A673 (cell line): Measurements from ENCODE around the gene VWF.

Source experiments
- EZH2 ChIP-seq: fragments of 200-600 bp; sonication (generic); IDR thresholded peaks from 2 replicates; pipeline ENCODE4 v1.6.1; 2017; ENCODE audit warnings: borderline replicate concordance, low read depth, mild to moderate bottlenecking, mixed read lengths, antibody characterized with exemption, low read length; ENCODE audit not compliant: poor library complexity, severe bottlenecking
- TF ChIP-seq, protein P1 (sequence below): fragments of 300-800, 200-600 bp; sonication (generic); conservative IDR thresholded peaks from 2 replicates; pipeline ENCODE4 v1.5.1; 2017; ENCODE audit warnings: low read depth, mild to moderate bottlenecking, antibody characterized with exemption, low read length, moderate library complexity, mixed read lengths

- no peak for TF ChIP-seq EZH2
- TF ChIP-seq, protein P1, sequence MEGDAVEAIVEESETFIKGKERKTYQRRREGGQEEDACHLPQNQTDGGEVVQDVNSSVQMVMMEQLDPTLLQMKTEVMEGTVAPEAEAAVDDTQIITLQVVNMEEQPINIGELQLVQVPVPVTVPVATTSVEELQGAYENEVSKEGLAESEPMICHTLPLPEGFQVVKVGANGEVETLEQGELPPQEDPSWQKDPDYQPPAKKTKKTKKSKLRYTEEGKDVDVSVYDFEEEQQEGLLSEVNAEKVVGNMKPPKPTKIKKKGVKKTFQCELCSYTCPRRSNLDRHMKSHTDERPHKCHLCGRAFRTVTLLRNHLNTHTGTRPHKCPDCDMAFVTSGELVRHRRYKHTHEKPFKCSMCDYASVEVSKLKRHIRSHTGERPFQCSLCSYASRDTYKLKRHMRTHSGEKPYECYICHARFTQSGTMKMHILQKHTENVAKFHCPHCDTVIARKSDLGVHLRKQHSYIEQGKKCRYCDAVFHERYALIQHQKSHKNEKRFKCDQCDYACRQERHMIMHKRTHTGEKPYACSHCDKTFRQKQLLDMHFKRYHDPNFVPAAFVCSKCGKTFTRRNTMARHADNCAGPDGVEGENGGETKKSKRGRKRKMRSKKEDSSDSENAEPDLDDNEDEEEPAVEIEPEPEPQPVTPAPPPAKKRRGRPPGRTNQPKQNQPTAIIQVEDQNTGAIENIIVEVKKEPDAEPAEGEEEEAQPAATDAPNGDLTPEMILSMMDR = no peak
These were observed 203.2 kb downstream of the VWF start for GRCh38 chr12:5921027-5921909.
